Breast epithelium (tissue), 4 donors: Measurements from ENCODE around the gene PCSK1N. TPM values are rescaled to one million over a fixed set of nuclear protein-coding genes. Genes with fewer than 3 reads are reported as not detected.

Experiments used
- DNase-seq, 2 donors: peaks; one replicate each; pipeline ENCODE4 v3.0.0-alpha.2; 2019; ENCODE audit warnings: low spot score in 2 of 2
- H3K27ac ChIP-seq, 2 donors: fragments of 200-600 bp; sonication (generic) in 1 of 2; one replicate each; pipeline ENCODE4 v1.5.1; 2016 to 2019; ENCODE audit warnings: mild to moderate bottlenecking in 1 of 2
- H3K27me3 ChIP-seq, 2 donors: fragments of 200-600 bp; sonication (generic) in 1 of 2; one replicate each; pipeline versions ENCODE4 v1.5.1 to v1.6.0; 2017 to 2019; ENCODE audit warnings: control low read depth in 1 of 2, mild to moderate bottlenecking in 1 of 2
- H3K36me3 ChIP-seq: fragments of 200-600 bp; one replicate; pipeline ENCODE4 v1.5.1; 2019
- H3K4me1 ChIP-seq, 2 donors: fragments of 200-600 bp; sonication (generic); one replicate each; pipeline ENCODE4 v1.5.1; 2016 to 2019; ENCODE audit warnings: control low read depth in 1 of 2
- H3K4me3 ChIP-seq, 3 donors: fragments of 200-600 bp; sonication (generic); 1 replicate in 2 of 3; 2 replicates in 1 of 3; pipeline ENCODE4 v1.5.1; 2016 to 2019; ENCODE audit warnings: mild to moderate bottlenecking in 3 of 3, moderate library complexity in 2 of 3
- H3K9me3 ChIP-seq, 2 donors: fragments of 200-600 bp; sonication (generic) in 1 of 2; one replicate each; pipeline ENCODE4 v1.5.1; 2016 to 2019; ENCODE audit warnings: control low read depth in 1 of 2
- POLR2A ChIP-seq: fragments of 450-650 bp; IDR thresholded peaks from one replicate; pipeline ENCODE4 v1.6.1; 2016; ENCODE audit warnings: antibody characterized with exemption, mild to moderate bottlenecking, moderate library complexity
- POLR2AphosphoS5 ChIP-seq, 3 donors: sonication (generic); formaldehyde crosslinking; IDR thresholded peaks; one replicate each; pipeline ENCODE4 v1.6.1; 2017; ENCODE audit warnings: antibody characterized with exemption in 3 of 3
- intact Hi-C: fragments of 100-400 bp; cut with DNase I; formaldehyde crosslinking; loops from one replicate; pipeline ENCODE4 v1.15.1; 2023; ENCODE audit warnings: low total_unique reads
- total RNA-seq, 3 donors: library from RNA; depleted of rRNA; stranded (reverse); fragments of >200 nt; gene quantifications; one replicate each; pipeline ENCODE4 v1.1.0, GENCODE V29; 2016
- TF ChIP-seq, protein P1 (sequence below), 3 donors: fragments of 450-650 bp; IDR thresholded peaks; one replicate each; pipeline ENCODE4 v1.5.1; 2016 to 2017; ENCODE audit warnings: antibody characterized with exemption in 3 of 3, mild to moderate bottlenecking in 3 of 3, moderate library complexity in 3 of 3

Gene PCSK1N
- total RNA-seq, 3 donors from 2014 or later, result 1.4 to 3.6 (median 2.2) TPM

DNA sequence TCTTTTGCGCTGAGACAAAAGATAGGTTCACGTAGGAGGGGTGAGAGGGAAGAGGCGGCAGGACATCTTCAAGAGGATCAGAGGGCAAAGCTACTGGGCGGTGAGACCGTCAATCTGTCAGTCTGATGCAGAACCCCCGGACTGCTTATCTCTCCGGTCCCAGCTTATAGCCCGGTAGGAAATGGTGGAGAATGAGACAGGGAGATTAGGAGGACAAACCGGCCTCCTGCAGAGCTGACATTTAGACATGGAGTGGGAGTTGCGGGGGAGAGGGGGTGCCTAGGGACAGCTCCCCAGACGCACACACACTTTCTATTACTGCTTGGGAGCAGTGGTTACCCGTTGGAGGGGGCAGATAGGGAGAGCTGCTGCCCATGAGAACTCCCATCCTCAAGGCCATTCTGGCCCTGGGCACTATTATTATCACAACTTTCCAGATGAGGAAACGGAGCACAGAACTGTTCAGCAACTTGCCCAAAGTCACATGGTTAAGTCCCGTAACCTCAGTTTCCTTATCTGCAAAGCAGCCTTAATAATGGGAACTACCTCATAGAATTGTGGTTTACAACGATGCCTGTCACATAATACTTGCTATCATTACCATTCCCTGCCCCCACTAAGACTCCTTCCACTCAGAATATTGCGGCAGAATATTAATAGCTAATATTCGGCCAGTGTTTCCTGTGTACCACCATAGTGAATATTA, 34.7 kb downstream of the PCSK1N start:
- intact Hi-C loops, result no loop called here

GRCh38 chrX:48798318-48798717, 37.1 kb downstream of the PCSK1N start:
- H3K9me3 ChIP-seq, result no peaks in the 10 kb centered on the region
- DNase-seq, result no peak
- TF ChIP-seq, protein P1, sequence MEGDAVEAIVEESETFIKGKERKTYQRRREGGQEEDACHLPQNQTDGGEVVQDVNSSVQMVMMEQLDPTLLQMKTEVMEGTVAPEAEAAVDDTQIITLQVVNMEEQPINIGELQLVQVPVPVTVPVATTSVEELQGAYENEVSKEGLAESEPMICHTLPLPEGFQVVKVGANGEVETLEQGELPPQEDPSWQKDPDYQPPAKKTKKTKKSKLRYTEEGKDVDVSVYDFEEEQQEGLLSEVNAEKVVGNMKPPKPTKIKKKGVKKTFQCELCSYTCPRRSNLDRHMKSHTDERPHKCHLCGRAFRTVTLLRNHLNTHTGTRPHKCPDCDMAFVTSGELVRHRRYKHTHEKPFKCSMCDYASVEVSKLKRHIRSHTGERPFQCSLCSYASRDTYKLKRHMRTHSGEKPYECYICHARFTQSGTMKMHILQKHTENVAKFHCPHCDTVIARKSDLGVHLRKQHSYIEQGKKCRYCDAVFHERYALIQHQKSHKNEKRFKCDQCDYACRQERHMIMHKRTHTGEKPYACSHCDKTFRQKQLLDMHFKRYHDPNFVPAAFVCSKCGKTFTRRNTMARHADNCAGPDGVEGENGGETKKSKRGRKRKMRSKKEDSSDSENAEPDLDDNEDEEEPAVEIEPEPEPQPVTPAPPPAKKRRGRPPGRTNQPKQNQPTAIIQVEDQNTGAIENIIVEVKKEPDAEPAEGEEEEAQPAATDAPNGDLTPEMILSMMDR (IDR thresholded peaks at IDR 0.05), result no peak
- TF ChIP-seq POLR2A, result no peak
- TF ChIP-seq POLR2AphosphoS5 (IDR thresholded peaks at IDR 0.05), result no peak
- intact Hi-C loops, result no loop called here
- peaks cover 0 to 37% of the 10 kb centered on the region in 2 donors for H3K27me3 ChIP-seq
- H3K27ac ChIP-seq, result no peak overlapping the region
- H3K36me3 ChIP-seq, result no peaks in the 10 kb centered on the region
- no peaks in the 10 kb centered on the region for H3K4me1 ChIP-seq
- no peak overlapping the region for H3K4me3 ChIP-seq

More for the DNA sequence above, 34.7 kb downstream of the PCSK1N start:
- Histone ChIP-seq H3K27me3 (peaks cover 0 to 23% of the 10 kb centered on the region in 2 donors), H3K27ac (peak overlapping the region; percentile 92 to 95), H3K4me3 (peak overlapping the region; percentile 54 to 77 (median 56)), H3K9me3 (no peaks in the 10 kb centered on the region), H3K36me3 (no peaks in the 10 kb centered on the region), H3K4me1 (no peaks in the 10 kb centered on the region)
- no peak for DNase-seq
- no peak for TF ChIP-seq POLR2AphosphoS5 (IDR thresholded peaks at IDR 0.05)
- TF ChIP-seq, protein P1 (IDR thresholded peaks at IDR 0.05), result no peak
- no peak for TF ChIP-seq POLR2A

- DNase-seq, result no peak
- Histone ChIP-seq H3K9me3 (no peaks in the 10 kb centered on the region), H3K4me1 (no peaks in the 10 kb centered on the region), H3K4me3 (no peak overlapping the region), H3K36me3 (no peaks in the 10 kb centered on the region), H3K27me3 (peaks cover 0 to 49% of the 10 kb centered on the region in 2 donors), H3K27ac (no peak overlapping the region)
- intact Hi-C loops, result no loop called here
- no peak for TF ChIP-seq POLR2AphosphoS5 (IDR thresholded peaks at IDR 0.05)
These were observed 40.4 kb downstream of the PCSK1N start for GRCh38 chrX:48794911-48795515.

- H3K27ac ChIP-seq, result no peak overlapping the region
- intact Hi-C loops, result no loop called here
- DNase-seq, result no peak
- H3K4me3 ChIP-seq, result no peak overlapping the region
- H3K27me3 ChIP-seq, result peaks cover 0 to 50% of the 10 kb centered on the region in 2 donors
- H3K36me3 ChIP-seq, result no peaks in the 10 kb centered on the region
- no peak for TF ChIP-seq POLR2AphosphoS5 (IDR thresholded peaks at IDR 0.05)
- TF ChIP-seq POLR2A, result no peak
- TF ChIP-seq, protein P1 (IDR thresholded peaks at IDR 0.05), result no peak
- no peaks in the 10 kb centered on the region for H3K4me1 ChIP-seq
- H3K9me3 ChIP-seq, result no peaks in the 10 kb centered on the region
These were observed 41.0 kb downstream of the PCSK1N start for GRCh38 chrX:48794340-48794910.

GRCh38 chrX:48793935-48794334, 41.5 kb downstream of the PCSK1N start:
- H3K4me3 ChIP-seq, result no peak overlapping the region
- peaks cover 0 to 54% of the 10 kb centered on the region in 2 donors for H3K27me3 ChIP-seq
- H3K36me3 ChIP-seq, result no peaks in the 10 kb centered on the region
- no peaks in the 10 kb centered on the region for H3K9me3 ChIP-seq
- no peak for DNase-seq
- no peak overlapping the region for H3K27ac ChIP-seq
- H3K4me1 ChIP-seq, result no peaks in the 10 kb centered on the region
- TF ChIP-seq POLR2A, result no peak
- no peak for TF ChIP-seq POLR2AphosphoS5 (IDR thresholded peaks at IDR 0.05)
- TF ChIP-seq, protein P1 (IDR thresholded peaks at IDR 0.05), result no peak
- intact Hi-C loops, result no loop called here
